Measurements from ENCODE around the gene SP6. TPM values are rescaled to one million over a fixed set of nuclear protein-coding genes. Genes with fewer than 3 reads are reported as not detected.

The SP6 gene
- total RNA-seq, 2 donors from 2014 or later = 8.7 to 8.8 TPM

GRCh38 chr17:47836601-47837000, 14.4 kb downstream of the SP6 start:
- DNase-seq = no peak
- no peaks in the 10 kb centered on the region for H3K36me3 ChIP-seq
- no peaks in the 10 kb centered on the region for H3K27me3 ChIP-seq
- no peak overlapping the region for H3K27ac ChIP-seq
- no peaks in the 10 kb centered on the region for H3K9me3 ChIP-seq
- no peak for TF ChIP-seq CTCF (IDR thresholded peaks at IDR 0.05)
- H3K4me3 ChIP-seq = no peak overlapping the region
- intact Hi-C loops (cut with DNase I) = no loop called here
- H3K9ac ChIP-seq (ENCODE audit: low read depth in 2 of 2, low read length in 2 of 2) = no peak overlapping the region
- H3K4me1 ChIP-seq = peaks cover 7% of the 10 kb centered on the region

GRCh38 chr17:47834756-47835155, 16.2 kb downstream of the SP6 start:
- no peaks in the 10 kb centered on the region for H3K9me3 ChIP-seq
- no peak overlapping the region for H3K9ac ChIP-seq (ENCODE audit: low read depth in 2 of 2, low read length in 2 of 2)
- DNase-seq = no peak
- no peak overlapping the region for H3K27ac ChIP-seq
- H3K27me3 ChIP-seq = no peaks in the 10 kb centered on the region
- H3K4me1 ChIP-seq = peaks cover 9% of the 10 kb centered on the region
- no peaks in the 10 kb centered on the region for H3K36me3 ChIP-seq
- TF ChIP-seq CTCF (IDR thresholded peaks at IDR 0.05) = no peak
- intact Hi-C loops (cut with DNase I) = no loop called here
- no peak overlapping the region for H3K4me3 ChIP-seq

GRCh38 chr17:47831934-47832327, 19.0 kb downstream of the SP6 start:
- H3K9ac ChIP-seq (ENCODE audit: low read depth in 2 of 2, low read length in 2 of 2) = peak overlapping the region; percentile 53 to 66

GRCh38 chr17:47831003-47831933, 19.7 kb downstream of the SP6 start, which contains the start of the genes LRRC46 and MRPL10:
TSS of gene LRRC46 (plus strand) at chr17:47831670. CDS start at chr17:47831990, 320 bp downstream.
TSS of gene MRPL10 (minus strand) at chr17:47831541. CDS start at chr17:47831511, 30 bp downstream.
- H3K27me3 ChIP-seq = no peaks in the 10 kb centered on the region
- TF ChIP-seq CTCF (IDR thresholded peaks at IDR 0.05) = no peak
- H3K4me3 ChIP-seq = peak within 1 kb of the TSS; percentile 78
- H3K9ac ChIP-seq (ENCODE audit: low read depth in 2 of 2, low read length in 2 of 2) = peak within 1 kb of the TSS; percentile 74 to 91
- peak; percentile 95 for DNase-seq
- intact Hi-C loops (cut with DNase I) = no loop called here
- peaks cover 3% of the 10 kb centered on the region for H3K36me3 ChIP-seq
- H3K4me1 ChIP-seq = peaks cover 9% of the 10 kb centered on the region
- peak within 1 kb of the TSS; percentile 72 for H3K27ac ChIP-seq
- H3K9me3 ChIP-seq = no peaks in the 10 kb centered on the region

More at GRCh38 chr17:47831934-47832327, 19.0 kb downstream of the SP6 start:
- Histone ChIP-seq H3K27ac (peak overlapping the region; percentile 72), H3K27me3 (no peaks in the 10 kb centered on the region), H3K4me3 (peak overlapping the region; percentile 78), H3K9me3 (no peaks in the 10 kb centered on the region), H3K4me1 (peaks cover 9% of the 10 kb centered on the region), H3K36me3 (no peaks in the 10 kb centered on the region)
- TF ChIP-seq CTCF (IDR thresholded peaks at IDR 0.05) = no peak
- intact Hi-C loops (cut with DNase I) = no loop called here
- no peak for DNase-seq

- Histone ChIP-seq H3K27ac (peak overlapping the region; percentile 72), H3K4me1 (peaks cover 9% of the 10 kb centered on the region), H3K36me3 (peaks cover 5% of the 10 kb centered on the region), H3K9ac (ENCODE audit: low read depth in 2 of 2, low read length in 2 of 2) (peak overlapping the region; percentile 74 to 91), H3K9me3 (no peaks in the 10 kb centered on the region), H3K27me3 (no peaks in the 10 kb centered on the region), H3K4me3 (peak overlapping the region; percentile 78)
- DNase-seq = peak; percentile 48
- intact Hi-C loops (cut with DNase I) = no loop called here
- TF ChIP-seq CTCF (IDR thresholded peaks at IDR 0.05) = no peak
These were observed 20.5 kb downstream of the SP6 start for GRCh38 chr17:47830396-47831002.
